ENCODE measurements around the gene PLEKHG4B.

PLEKHG4B gene

DNA sequence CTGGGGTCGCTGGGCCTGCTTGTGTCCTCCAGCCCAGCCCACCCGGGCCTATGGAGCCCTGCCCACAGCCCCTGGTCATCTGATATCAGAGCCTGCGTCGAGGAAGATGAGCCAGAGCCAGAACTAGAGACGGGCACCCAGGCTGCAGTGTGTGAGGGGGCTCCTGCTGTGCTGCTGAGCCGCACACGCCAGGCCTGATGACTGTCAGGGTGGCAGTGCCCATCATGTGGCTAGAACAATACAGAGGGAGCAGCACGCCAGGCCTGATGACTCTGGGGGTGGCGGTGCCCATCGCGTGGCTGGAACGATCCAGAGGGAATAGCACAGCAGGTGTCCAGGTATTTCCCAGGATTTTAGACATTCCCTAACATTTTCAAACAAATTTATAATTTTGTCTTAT, 90.2 kb downstream of the PLEKHG4B start:
- Histone ChIP-seq H3K4me1 (ENCODE audit: low read depth, poor library complexity, severe bottlenecking) (no peaks in the 10 kb centered on the region), H3K36me3 (ENCODE audit: insufficient read depth) (no peaks in the 10 kb centered on the region), H4K20me1 (ENCODE audit: insufficient read depth) (no peaks in the 10 kb centered on the region), H3K4me3 (IDR thresholded peaks at IDR 0.05; ENCODE audit: insufficient read depth, low read depth, low read length) (no peak overlapping the region), H3K4me2 (no peak overlapping the region), H3K9ac (no peak overlapping the region), H2AFZ (ENCODE audit: low read depth) (no peak overlapping the region), H3K79me2 (ENCODE audit: insufficient read depth, low read depth) (no peaks in the 10 kb centered on the region), H3K27ac (no peak overlapping the region), H3K27me3 (ENCODE audit: insufficient read depth, low read depth) (no peaks in the 10 kb centered on the region)
- TF ChIP-seq, protein P1, sequence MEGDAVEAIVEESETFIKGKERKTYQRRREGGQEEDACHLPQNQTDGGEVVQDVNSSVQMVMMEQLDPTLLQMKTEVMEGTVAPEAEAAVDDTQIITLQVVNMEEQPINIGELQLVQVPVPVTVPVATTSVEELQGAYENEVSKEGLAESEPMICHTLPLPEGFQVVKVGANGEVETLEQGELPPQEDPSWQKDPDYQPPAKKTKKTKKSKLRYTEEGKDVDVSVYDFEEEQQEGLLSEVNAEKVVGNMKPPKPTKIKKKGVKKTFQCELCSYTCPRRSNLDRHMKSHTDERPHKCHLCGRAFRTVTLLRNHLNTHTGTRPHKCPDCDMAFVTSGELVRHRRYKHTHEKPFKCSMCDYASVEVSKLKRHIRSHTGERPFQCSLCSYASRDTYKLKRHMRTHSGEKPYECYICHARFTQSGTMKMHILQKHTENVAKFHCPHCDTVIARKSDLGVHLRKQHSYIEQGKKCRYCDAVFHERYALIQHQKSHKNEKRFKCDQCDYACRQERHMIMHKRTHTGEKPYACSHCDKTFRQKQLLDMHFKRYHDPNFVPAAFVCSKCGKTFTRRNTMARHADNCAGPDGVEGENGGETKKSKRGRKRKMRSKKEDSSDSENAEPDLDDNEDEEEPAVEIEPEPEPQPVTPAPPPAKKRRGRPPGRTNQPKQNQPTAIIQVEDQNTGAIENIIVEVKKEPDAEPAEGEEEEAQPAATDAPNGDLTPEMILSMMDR (conservative IDR thresholded peaks at IDR 0.05; ENCODE audit: low read depth, low read length): no peak

DNA sequence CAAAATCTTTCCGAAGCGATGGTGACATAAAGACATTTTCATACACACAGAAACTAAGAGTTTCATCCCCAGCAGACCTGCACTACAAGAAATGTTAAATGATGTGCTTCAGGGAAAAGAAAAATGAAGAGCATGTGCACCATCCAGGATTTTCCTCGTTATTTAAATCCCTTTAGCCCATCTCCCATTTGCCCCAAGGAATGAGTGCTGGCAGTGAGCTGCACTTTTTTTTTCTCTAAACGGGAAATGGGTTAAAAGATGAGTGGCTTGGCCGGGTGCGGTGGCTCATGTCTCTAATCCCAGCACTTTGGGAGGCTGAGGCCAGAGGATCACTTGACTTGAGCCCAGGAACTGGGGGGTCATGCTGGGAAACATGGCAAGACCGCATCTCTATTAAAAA, 92.5 kb downstream of the PLEKHG4B start:
- H4K20me1 ChIP-seq (ENCODE audit: insufficient read depth): no peaks in the 10 kb centered on the region
- H3K4me3 ChIP-seq (IDR thresholded peaks at IDR 0.05; ENCODE audit: insufficient read depth, low read depth, low read length): no peak overlapping the region
- H3K27me3 ChIP-seq (ENCODE audit: insufficient read depth, low read depth): no peaks in the 10 kb centered on the region
- H3K79me2 ChIP-seq (ENCODE audit: insufficient read depth, low read depth): peaks cover 8% of the 10 kb centered on the region; the same call in 1 of the 2 replicates
- H2AFZ ChIP-seq (ENCODE audit: low read depth): no peak overlapping the region
- no peak overlapping the region for H3K9ac ChIP-seq
- no peaks in the 10 kb centered on the region for H3K36me3 ChIP-seq (ENCODE audit: insufficient read depth)
- no peak overlapping the region for H3K4me2 ChIP-seq
- TF ChIP-seq, protein P1 (conservative IDR thresholded peaks at IDR 0.05; ENCODE audit: low read depth, low read length): no peak
- peaks cover 20% of the 10 kb centered on the region for H3K4me1 ChIP-seq (ENCODE audit: low read depth, poor library complexity, severe bottlenecking)
- H3K27ac ChIP-seq: no peak overlapping the region

DNA sequence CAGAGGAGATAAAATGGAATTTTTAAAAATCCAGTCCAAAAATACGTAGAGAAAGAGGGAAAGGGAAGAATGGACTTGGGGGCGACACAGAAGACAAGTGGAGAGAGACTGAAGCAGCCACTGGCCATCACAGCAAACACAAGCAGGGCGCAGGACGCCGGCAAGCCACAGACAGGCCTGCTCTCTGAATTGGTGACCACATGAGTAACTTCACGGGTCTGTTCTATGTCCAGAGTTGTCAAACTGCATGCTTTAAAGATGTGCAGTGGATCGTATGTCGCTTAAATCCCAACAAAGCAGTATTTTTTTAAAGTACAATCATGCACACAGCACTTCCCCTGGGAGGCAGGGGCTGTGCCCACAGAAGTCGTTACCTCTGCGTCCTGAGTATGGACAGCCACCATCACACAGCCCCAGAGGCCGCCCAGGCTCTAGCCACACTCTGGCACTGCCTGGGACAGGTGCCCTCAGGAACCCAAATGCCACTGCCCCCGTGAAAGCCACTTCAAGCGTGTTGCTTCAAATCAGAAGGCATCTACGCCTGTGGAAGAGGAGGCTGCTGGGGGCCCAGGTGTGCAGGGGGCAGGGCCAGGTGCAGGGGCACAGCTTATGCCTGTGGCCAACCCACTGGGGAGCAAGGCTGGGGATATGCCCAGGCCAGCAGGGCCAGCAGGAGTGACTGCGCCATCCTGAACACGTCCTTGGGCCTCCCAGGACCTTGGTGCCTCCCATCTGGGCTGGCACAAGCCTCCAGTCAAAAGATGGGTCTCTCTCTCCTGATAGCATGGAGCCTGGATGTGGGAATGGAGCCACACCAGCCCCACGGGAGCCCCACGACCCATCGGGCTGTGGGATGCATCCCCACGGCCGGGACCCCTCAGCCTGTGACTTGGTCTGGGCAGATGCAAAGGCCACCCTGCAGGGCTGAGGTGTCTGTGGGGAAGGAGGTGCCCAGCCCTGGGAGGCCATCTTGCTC, 93.4 kb downstream of the PLEKHG4B start:
- Histone ChIP-seq H3K9ac (no peak overlapping the region), H3K4me2 (no peak overlapping the region), H3K27ac (no peak overlapping the region), H3K4me3 (IDR thresholded peaks at IDR 0.05; ENCODE audit: insufficient read depth, low read depth, low read length) (no peak overlapping the region), H3K36me3 (ENCODE audit: insufficient read depth) (no peaks in the 10 kb centered on the region), H4K20me1 (ENCODE audit: insufficient read depth) (no peaks in the 10 kb centered on the region), H3K27me3 (ENCODE audit: insufficient read depth, low read depth) (no peaks in the 10 kb centered on the region), H2AFZ (ENCODE audit: low read depth) (no peak overlapping the region), H3K79me2 (ENCODE audit: insufficient read depth, low read depth) (peaks cover 9% of the 10 kb centered on the region; the same call in 1 of the 2 replicates), H3K4me1 (ENCODE audit: low read depth, poor library complexity, severe bottlenecking) (peaks cover 29% of the 10 kb centered on the region)
- TF ChIP-seq, protein P1 (conservative IDR thresholded peaks at IDR 0.05; ENCODE audit: low read depth, low read length): no peak

DNA sequence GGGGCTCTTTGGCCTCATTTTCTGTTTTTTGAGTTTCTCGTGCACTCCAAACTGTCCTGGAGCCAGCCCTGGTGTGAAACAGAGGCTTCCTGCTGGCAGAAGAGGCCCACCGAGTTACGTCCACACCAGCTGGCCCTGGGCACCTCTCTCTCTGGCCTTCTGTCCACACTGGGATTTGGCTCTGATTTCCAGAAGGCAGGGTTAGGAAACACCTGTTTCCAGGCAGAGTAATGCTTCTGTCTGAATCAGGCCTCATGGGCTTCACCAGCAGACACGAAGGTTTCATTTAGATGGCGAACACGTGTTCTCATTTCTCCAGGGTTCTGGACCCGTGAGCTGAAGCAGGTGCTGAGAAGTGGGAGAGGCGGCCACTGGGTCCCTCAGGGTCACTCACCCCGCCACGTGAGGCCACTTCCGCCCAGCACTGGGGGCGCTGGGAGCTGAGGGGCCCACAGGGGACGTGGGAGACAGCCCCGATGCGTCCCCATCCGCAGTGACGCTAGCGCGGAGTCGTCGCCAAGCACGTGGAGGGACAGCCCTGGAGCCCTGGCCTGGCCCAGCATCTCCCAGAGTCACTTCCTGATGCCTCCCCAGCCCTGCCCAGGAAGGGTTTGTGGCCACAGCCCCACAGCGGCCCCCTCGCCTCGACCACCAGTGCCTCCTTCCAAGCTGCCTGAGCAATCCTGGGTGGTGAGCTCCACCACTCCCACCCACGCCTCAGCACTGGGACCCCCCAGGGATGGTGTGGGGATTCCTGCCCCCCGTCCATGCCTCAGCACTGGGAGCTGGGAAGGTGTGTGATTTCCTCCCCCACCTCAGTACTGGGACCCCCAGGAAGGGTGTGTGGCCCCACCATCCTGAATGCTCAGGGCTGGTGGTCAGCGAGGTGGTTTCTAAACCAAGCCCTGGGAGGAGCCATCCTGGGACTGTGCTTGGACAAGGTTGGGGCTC, 94.4 kb downstream of the PLEKHG4B start:
- H3K4me3 ChIP-seq (IDR thresholded peaks at IDR 0.05; ENCODE audit: insufficient read depth, low read depth, low read length): no peak overlapping the region
- H3K9ac ChIP-seq: no peak overlapping the region
- no peaks in the 10 kb centered on the region for H3K27me3 ChIP-seq (ENCODE audit: insufficient read depth, low read depth)
- peaks cover 9% of the 10 kb centered on the region for H3K79me2 ChIP-seq (ENCODE audit: insufficient read depth, low read depth)
- H2AFZ ChIP-seq (ENCODE audit: low read depth): no peak overlapping the region
- TF ChIP-seq, protein P1 (conservative IDR thresholded peaks at IDR 0.05; ENCODE audit: low read depth, low read length): no peak
- peaks cover 39% of the 10 kb centered on the region for H3K4me1 ChIP-seq (ENCODE audit: low read depth, poor library complexity, severe bottlenecking)
- no peaks in the 10 kb centered on the region for H3K36me3 ChIP-seq (ENCODE audit: insufficient read depth)
- no peak overlapping the region for H3K4me2 ChIP-seq
- H4K20me1 ChIP-seq (ENCODE audit: insufficient read depth): no peaks in the 10 kb centered on the region
- H3K27ac ChIP-seq: no peak overlapping the region

All from KMS-11 (cell line).